Epithelial cell of proximal tubule (primary cell): Measurements from ENCODE around the gene ANKRD42. TPM values are rescaled to one million over a fixed set of nuclear protein-coding genes. Genes with fewer than 3 reads are reported as not detected.
A peak's percentile ranks its signal among the peaks of the same experiment; 100 is the strongest.
"Not testable (repeated sequence)": the region's sequence is repeated elsewhere in the genome, so short reads cannot be mapped to it uniquely, and the experiment has no call there.

ENCODE experiments used
- DNase-seq: peaks from one replicate; pipeline ENCODE4 v3.0.0-alpha.2; 2011; ENCODE audit warnings: low read depth
- H3K4me3 ChIP-seq: 2 replicates; pipeline ENCODE4 v1.5.1; 2011; ENCODE audit warnings: low read depth, mild to moderate bottlenecking, low read length
- total RNA-seq: library from RNA; depleted of rRNA; stranded (reverse); fragments of >200 nt; gene quantifications from 2 replicates; pipeline ENCODE4 v1.2.3, GENCODE V29; 2015
- TF ChIP-seq, protein P1 (sequence below): conservative IDR thresholded peaks from 2 replicates; pipeline ENCODE4 v1.5.1; 2012; ENCODE audit warnings: low read depth, mild to moderate bottlenecking, low read length

Gene ANKRD42
- total RNA-seq, 1 donor from 2014 or later, result 5.3 TPM

DNA sequence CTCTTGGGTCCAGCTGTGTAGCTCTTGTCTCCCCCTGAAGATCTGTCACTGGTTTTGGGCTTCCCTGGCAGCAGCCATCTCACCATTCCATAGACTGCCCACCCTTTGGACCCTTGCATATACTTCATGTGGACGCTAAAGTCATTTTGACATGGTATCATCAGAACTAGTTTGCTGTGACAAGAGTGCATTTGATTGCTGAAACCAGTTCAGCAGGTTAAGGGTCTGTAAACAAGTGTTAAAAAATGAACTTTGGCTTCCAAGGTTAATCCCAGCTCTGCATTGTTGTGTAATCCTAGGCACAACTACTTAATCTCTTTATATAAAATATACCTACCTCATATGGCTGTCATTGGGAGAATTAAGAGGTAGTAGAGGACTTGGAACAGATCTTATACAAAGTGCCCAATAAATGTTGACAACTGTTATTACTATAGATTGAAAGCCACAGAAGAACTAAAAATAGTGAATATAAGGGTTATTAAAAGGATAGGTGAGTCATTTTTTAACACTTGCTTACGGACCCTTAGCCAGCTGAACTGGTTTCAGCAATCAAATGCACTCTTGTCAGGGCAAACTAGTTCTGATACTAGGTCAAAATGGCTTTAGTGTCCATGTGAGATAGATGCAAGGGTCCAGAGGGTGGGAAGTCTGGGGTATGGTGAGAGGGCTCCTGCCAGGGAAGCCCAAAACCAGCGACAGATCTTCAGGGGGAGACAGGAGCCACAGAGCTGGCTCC lies 63.3 kb downstream of the ANKRD42 start:
- TF ChIP-seq, protein P1, sequence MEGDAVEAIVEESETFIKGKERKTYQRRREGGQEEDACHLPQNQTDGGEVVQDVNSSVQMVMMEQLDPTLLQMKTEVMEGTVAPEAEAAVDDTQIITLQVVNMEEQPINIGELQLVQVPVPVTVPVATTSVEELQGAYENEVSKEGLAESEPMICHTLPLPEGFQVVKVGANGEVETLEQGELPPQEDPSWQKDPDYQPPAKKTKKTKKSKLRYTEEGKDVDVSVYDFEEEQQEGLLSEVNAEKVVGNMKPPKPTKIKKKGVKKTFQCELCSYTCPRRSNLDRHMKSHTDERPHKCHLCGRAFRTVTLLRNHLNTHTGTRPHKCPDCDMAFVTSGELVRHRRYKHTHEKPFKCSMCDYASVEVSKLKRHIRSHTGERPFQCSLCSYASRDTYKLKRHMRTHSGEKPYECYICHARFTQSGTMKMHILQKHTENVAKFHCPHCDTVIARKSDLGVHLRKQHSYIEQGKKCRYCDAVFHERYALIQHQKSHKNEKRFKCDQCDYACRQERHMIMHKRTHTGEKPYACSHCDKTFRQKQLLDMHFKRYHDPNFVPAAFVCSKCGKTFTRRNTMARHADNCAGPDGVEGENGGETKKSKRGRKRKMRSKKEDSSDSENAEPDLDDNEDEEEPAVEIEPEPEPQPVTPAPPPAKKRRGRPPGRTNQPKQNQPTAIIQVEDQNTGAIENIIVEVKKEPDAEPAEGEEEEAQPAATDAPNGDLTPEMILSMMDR, result no peak
- no peak for DNase-seq
- no peak overlapping the region for H3K4me3 ChIP-seq

DNA sequence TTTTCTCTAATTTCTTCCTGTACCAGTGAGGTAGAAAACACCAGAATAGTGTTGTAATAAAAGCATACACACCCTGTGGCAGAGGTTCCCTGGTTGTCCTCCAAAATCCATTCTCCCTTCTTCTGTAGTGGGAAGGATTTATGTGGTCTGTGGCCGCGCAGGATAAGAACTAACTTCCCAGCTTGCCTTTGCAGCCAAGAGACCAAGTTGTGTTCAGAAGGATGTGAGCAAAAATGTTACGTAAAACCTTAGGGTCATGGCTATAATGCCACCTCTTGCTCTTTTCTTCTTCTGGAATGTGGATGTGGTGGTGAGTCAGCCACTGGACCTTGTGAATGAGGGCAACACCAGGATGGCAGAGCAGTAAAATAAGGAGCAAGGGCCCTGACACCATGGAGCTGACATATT lies 64.3 kb downstream of the ANKRD42 start:
- DNase-seq, result peak; percentile 80
- no peak overlapping the region for H3K4me3 ChIP-seq
- TF ChIP-seq, protein P1, result no peak

DNA sequence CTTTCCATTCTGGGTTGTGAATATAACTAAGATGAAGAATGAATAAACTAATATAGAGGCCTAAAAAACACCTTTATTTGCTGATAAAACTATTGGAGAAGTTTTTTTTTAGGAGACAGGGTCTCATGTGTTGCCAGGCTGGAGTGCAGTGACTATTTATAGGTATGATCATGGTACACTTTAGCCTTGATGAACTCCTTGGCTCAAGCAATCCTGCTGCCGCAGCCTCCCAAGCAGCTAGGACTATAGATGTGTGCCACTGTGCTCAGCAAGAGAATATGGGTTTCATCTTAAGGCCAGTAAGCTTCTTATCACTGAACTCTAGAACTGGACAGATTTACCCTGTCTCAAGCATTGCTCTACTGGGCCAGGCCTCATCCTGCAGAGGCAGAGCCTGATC lies 66.0 kb downstream of the ANKRD42 start:
- no peak for DNase-seq
- TF ChIP-seq, protein P1, result no peak
- no peak overlapping the region for H3K4me3 ChIP-seq

DNA sequence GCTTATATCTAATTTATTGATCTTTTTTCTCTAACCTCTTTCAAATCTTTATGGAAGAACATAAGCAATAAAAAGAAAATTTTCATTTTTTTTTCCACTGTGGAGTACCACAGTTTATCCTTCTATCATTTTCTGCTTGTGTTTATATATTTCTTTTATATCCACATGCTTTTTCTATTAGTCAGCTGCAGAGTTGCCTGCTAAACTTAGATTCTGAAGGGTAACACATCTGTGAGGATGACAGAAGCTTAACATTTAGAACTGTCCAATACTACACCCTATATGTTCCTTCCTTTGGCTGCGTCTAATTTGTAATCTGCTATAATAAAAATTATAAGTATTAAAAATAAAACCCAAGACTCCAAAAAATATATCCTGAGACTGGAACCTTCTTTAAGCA lies 71.8 kb downstream of the ANKRD42 start:
- no peak for DNase-seq
- TF ChIP-seq, protein P1, result no peak

DNA sequence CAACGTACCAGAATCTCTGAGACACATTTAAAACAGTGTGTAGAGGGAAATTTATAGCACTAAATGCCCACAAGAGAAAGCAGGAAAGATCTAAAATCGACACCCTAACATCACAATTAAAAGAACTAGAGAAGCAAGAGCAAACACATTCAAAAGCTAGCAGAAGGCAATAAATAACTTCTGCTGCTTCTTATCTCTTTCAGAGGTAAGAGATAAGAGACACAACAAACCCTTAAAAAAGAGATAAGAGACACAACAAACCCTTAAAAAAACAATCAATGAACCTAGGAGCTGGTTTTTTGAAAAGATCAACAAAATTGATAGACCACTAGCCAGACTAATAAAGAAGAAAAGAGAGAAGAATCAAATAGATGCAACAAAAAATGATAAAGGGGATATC lies 75.6 kb downstream of the ANKRD42 start:
- not testable (repeated sequence) for DNase-seq, H3K4me3 ChIP-seq

More for the DNA sequence above, 71.8 kb downstream of the ANKRD42 start:
- no peak overlapping the region for H3K4me3 ChIP-seq

DNA sequence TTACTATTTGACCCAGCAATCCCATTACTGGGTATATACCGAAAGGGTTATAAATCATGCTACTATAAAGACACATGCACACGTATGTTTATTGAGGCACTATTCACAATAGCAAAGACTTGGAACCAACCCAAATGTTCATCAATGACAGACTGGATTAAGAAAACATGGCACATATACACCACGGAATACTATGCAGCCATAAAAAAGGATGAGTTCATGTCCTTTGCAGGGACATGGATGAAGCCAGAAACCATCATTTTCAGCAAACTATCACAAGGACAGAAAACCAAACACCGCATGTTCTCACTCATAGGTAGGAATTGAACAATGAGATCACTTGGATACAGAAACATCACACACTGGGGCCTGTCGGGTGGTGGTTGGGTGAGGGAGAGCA lies 78.2 kb downstream of the ANKRD42 start:
- DNase-seq, H3K4me3 ChIP-seq: not testable (repeated sequence)

DNA sequence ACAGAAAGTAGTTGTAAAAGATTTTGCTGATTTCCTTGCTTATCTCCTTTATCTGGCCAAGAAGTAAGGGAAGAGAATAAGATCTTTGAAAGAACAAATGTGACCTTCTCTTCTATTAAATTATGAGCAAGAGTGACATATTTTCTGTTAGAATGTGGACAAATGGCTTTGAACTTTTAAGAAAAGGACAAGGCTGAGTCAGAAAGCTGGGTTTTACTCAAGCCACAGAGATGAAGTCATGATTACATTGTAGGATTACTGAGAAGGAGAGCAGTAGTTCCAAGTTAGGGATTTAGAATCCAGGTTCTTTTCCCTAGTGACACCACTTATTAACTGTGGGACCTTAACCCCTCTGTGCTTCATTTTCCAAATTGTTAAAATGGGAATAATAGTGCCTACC lies 79.1 kb downstream of the ANKRD42 start:
- DNase-seq, result no peak
- TF ChIP-seq, protein P1, result no peak
- H3K4me3 ChIP-seq, result no peak overlapping the region

DNA sequence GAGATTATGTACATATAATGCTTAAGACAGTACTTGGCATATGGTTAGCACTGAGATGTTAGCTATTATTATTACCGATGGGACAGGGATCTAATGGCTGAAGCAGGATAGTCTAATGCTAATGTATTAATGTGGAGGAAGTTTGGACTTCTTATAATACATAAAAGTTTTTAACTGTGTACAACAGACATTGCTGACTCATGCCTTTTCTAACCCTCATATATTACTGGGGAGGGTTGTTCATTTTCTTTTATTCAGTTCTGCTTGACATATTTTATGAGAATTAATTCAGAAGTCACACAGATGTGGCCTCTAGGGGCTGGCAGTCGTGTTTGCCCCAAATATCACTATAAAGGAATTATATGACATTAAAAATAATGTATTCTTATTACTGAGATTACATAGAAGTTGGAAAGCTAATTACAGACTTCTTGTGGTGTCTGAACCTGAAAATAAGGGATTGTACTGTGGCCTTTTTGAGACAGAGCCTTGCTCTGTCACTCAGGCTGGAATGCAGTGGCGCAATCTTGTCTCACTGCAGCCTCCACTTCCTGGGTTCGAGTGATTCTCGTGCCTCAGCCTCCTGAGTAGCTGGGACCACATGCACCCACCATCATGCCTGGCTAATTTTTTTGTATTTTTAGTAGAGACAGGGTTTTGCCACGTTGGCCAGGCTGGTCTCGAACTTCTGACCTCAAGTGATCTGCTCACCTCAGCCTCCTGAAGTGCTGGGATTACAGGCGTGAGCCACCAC lies 82.6 kb downstream of the ANKRD42 start:
- no peak for DNase-seq
- TF ChIP-seq, protein P1, result no peak
- H3K4me3 ChIP-seq, result no peak overlapping the region
